Sigmoid colon (tissue), 7 donors: ENCODE results near the gene BCAS3. TPM values are rescaled to one million over a fixed set of nuclear protein-coding genes. Genes with fewer than 3 reads are reported as not detected.
A peak's percentile ranks its signal among the peaks of the same experiment; 100 is the strongest.

Source experiments
- DNase-seq: peaks from one replicate; pipeline ENCODE4 v3.0.0-alpha.2; 2019
- H3K27ac ChIP-seq, 4 donors: fragments of 200-600 bp; sonication (generic); one replicate each; pipeline ENCODE4 v1.5.1; 2016 to 2019; ENCODE audit warnings: mild to moderate bottlenecking in 1 of 4
- H3K27me3 ChIP-seq, 3 donors: fragments of 200-600 bp; sonication (generic); one replicate each; pipeline ENCODE4 v1.5.1; 2019; ENCODE audit warnings: mild to moderate bottlenecking in 1 of 3
- H3K36me3 ChIP-seq, 4 donors: fragments of 200-600 bp; sonication (generic); one replicate each; pipeline ENCODE4 v1.5.1; 2016 to 2019
- H3K4me1 ChIP-seq, 4 donors: fragments of 200-600 bp; sonication (generic); one replicate each; pipeline ENCODE4 v1.5.1; 2017 to 2019
- H3K4me3 ChIP-seq, 4 donors: fragments of 200-600 bp; sonication (generic); one replicate each; pipeline ENCODE4 v1.5.1; 2017 to 2019; ENCODE audit warnings: mild to moderate bottlenecking in 2 of 4, moderate library complexity in 1 of 4
- H3K9me3 ChIP-seq, 4 donors: fragments of 200-600 bp in 3 of 4; sonication (generic) in 3 of 4; one replicate each; pipeline versions ENCODE4 v1.5.1 to v1.6.1; 2013 to 2019
- EP300 ChIP-seq, 4 donors: sonication (generic); formaldehyde crosslinking; IDR thresholded peaks; one replicate each; pipeline ENCODE4 v1.6.1; 2017; ENCODE audit warnings: antibody characterized with exemption in 4 of 4
- POLR2A ChIP-seq, 2 donors: fragments of 450-650 bp; IDR thresholded peaks; one replicate each; pipeline ENCODE4 v1.6.1; 2016; ENCODE audit warnings: antibody characterized with exemption in 2 of 2, mild to moderate bottlenecking in 2 of 2, moderate library complexity in 2 of 2
- POLR2AphosphoS5 ChIP-seq, 4 donors: sonication (generic); formaldehyde crosslinking; IDR thresholded peaks; one replicate each; pipeline ENCODE4 v1.6.1; 2017; ENCODE audit warnings: antibody characterized with exemption in 4 of 4
- WGBS, 2 donors: extraction: QIAGEN DNeasy Blood & Tissue Kit; methylation state at CpG; one replicate each; pipeline ENCODE4 v1.1.7; 2013; 5-methylcytosine and 5-hydroxymethylcytosine counted together
- intact Hi-C: fragments of 100-400 bp; cut with DNase I; formaldehyde crosslinking; loops from one replicate; pipeline ENCODE4 v1.15.1; 2023
- polyA plus RNA-seq, 3 donors: library from polyadenylated mRNA; stranded (reverse); fragments of 200-250 nt; gene quantifications; one replicate each; pipeline ENCODE4 v1.2.3, GENCODE V29; 2013
- total RNA-seq, 4 donors: library from RNA; depleted of rRNA; stranded (reverse); fragments of >200 nt; gene quantifications; one replicate each; pipeline ENCODE4 v1.1.0, GENCODE V29; 2016
- TF ChIP-seq, protein P1 (sequence below), 4 experiments: fragments of 450-650 bp in 3 of 4; fragments of 200-600 bp in 1 of 4; IDR thresholded peaks; one replicate each; pipeline ENCODE4 v1.5.1; 2016 to 2019; ENCODE audit warnings: antibody characterized with exemption in 4 of 4, mild to moderate bottlenecking in 3 of 4, moderate library complexity in 2 of 4
- donor health status: healthy with polysubstance abuse.
- donor health status: Bipolar disorder and iron deficiency.
- donor health status: healthy.

Gene BCAS3
- total and polyA plus RNA-seq, 7 donors: 6.3 to 38.5 (median 28.5) TPM

DNA sequence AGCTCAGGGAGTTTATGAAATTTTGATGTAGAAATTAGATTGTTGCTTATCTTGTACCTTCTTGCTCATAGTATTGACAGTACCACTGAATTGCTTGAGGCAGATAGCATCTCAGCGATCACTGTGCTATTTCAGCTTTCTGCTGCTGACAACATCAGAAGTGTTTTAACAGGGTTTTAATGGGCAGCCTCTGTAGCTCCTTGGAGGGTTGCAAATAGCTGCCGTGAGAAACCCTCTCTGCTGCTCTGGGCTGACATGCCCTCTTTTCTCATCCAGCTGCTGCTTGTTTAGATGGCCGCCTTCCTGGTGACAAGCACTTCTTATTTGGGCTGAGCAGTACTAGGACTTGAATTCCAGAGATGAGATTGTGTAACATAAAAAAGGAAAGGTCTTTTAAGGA is 541.8 kb downstream of the BCAS3 start:
- WGBS, 2 donors: 85% methylated on average over 3 of the region's 3 CpGs
- H3K27ac ChIP-seq: peak overlapping the region in 1 of 4 donors; percentile 47

DNA sequence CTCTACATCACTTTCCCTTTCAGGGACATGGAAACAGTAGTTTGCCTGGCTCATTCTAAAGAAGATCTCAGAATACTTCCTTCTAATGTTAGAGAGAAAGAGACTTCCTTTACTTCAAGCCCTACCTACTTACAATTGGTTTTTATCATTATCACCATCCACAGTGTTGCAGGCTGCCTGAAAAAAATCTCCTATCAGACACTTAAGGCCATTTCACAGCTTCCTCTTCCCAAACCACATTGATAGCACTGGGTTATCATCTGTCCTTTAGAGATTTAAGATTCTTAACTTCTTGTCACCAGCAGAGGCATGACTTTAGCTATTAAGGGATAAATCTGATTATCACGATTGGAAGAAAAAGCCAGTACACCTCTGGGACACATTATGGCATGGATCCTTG is 543.5 kb downstream of the BCAS3 start:
- no peaks in the 10 kb centered on the region for H3K36me3 ChIP-seq
- no peak overlapping the region for H3K4me3 ChIP-seq
- no peaks in the 10 kb centered on the region for H3K27me3 ChIP-seq
- H3K4me1 ChIP-seq: no peaks in the 10 kb centered on the region
- intact Hi-C loops: no loop called here
- no peak for DNase-seq
- TF ChIP-seq, protein P1, sequence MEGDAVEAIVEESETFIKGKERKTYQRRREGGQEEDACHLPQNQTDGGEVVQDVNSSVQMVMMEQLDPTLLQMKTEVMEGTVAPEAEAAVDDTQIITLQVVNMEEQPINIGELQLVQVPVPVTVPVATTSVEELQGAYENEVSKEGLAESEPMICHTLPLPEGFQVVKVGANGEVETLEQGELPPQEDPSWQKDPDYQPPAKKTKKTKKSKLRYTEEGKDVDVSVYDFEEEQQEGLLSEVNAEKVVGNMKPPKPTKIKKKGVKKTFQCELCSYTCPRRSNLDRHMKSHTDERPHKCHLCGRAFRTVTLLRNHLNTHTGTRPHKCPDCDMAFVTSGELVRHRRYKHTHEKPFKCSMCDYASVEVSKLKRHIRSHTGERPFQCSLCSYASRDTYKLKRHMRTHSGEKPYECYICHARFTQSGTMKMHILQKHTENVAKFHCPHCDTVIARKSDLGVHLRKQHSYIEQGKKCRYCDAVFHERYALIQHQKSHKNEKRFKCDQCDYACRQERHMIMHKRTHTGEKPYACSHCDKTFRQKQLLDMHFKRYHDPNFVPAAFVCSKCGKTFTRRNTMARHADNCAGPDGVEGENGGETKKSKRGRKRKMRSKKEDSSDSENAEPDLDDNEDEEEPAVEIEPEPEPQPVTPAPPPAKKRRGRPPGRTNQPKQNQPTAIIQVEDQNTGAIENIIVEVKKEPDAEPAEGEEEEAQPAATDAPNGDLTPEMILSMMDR (IDR thresholded peaks at IDR 0.05): no peak
- TF ChIP-seq POLR2AphosphoS5 (IDR thresholded peaks at IDR 0.05) (no peak), EP300 (IDR thresholded peaks at IDR 0.05) (no peak), POLR2A (IDR thresholded peaks at IDR 0.05) (no peak)
- H3K9me3 ChIP-seq: no peaks in the 10 kb centered on the region
- WGBS, 2 donors: 70 to 85% methylated on average over 1 of the region's 1 CpG
- H3K27ac ChIP-seq: no peak overlapping the region

More for the DNA sequence above, 541.8 kb downstream of the BCAS3 start:
- no peaks in the 10 kb centered on the region for H3K4me1 ChIP-seq
- no peaks in the 10 kb centered on the region for H3K36me3 ChIP-seq
- no peak overlapping the region for H3K4me3 ChIP-seq
- no peaks in the 10 kb centered on the region for H3K9me3 ChIP-seq
- intact Hi-C loops: no loop called here
- H3K27me3 ChIP-seq: no peaks in the 10 kb centered on the region
- no peak for DNase-seq
- TF ChIP-seq POLR2A (IDR thresholded peaks at IDR 0.05): no peak
- no peak for TF ChIP-seq POLR2AphosphoS5 (IDR thresholded peaks at IDR 0.05)
- TF ChIP-seq, protein P1 (IDR thresholded peaks at IDR 0.05): no peak
- no peak for TF ChIP-seq EP300 (IDR thresholded peaks at IDR 0.05)

DNA sequence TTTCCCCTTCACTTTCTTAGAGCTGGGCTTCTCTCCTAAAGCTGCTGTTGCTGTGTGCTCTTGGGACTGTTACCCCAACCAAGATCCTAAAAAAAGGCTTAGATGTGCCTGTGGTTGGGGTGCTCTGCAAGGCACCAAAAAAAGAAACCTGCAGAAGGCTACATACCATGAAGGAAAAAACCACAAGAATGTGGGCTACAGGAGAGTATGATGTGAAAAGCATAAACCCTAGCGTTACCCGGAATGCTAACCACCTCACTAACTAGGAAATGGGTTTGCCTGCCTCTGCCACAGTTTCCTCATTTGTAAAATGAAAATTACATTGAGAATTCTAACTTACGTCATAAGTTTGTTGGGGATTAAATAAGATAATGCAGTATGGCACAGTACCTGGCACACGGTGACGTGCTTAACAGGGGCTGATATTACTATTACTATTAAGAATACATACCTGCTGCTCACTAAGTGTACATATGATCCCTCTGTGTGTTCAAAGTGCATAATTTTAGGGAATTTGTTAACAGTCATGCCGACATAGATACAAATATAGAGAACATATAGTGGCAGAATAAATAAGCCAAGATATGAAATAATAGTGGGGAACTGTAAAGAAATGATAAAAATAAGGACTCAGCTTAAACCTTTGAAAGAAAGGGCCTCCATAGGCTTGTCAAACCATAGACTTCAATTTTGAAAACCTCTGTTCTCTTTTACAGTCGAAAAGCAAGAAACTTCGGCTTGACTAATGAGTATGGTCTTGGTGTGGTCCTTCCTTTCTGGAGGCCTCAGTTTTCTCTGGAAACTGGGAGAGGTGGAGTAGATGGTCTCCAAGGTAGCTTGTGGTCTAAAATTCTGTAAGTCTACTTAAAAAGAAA is 544.2 kb downstream of the BCAS3 start:
- H3K4me1 ChIP-seq: no peaks in the 10 kb centered on the region
- no peak for DNase-seq
- intact Hi-C loops: no loop called here
- no peaks in the 10 kb centered on the region for H3K9me3 ChIP-seq
- no peak for TF ChIP-seq EP300 (IDR thresholded peaks at IDR 0.05)
- no peak for TF ChIP-seq POLR2A (IDR thresholded peaks at IDR 0.05)
- TF ChIP-seq POLR2AphosphoS5 (IDR thresholded peaks at IDR 0.05): no peak
- TF ChIP-seq, protein P1 (IDR thresholded peaks at IDR 0.05): no peak
- 72 to 89% methylated on average over 8 of the region's 8 CpGs for WGBS, 2 donors
- H3K27me3 ChIP-seq: no peaks in the 10 kb centered on the region
- no peak overlapping the region for H3K27ac ChIP-seq
- H3K36me3 ChIP-seq: no peaks in the 10 kb centered on the region
- no peak overlapping the region for H3K4me3 ChIP-seq

DNA sequence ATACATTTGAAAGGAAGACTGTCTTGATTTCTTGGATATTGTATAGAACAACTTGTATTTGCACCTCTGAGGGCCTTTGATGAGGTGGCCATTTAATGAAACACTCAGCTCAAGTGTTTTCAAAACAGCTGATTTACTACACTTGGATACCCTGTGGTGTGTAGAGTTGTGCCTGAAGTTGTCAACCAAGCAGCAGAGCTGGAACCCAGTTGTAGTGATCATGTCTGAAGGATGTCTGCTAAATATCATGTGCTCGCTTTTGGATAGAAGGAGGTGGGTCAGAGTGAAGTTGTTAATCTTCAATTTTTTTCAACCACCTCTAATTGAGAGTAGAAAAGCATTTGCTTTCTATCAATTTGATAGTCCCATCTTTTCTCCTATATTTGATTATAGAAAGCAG is 546.1 kb downstream of the BCAS3 start:
- no peaks in the 10 kb centered on the region for H3K4me1 ChIP-seq
- H3K4me3 ChIP-seq: no peak overlapping the region
- WGBS, 2 donors: 92 to 100% methylated on average over 1 of the region's 1 CpG
- no peaks in the 10 kb centered on the region for H3K9me3 ChIP-seq
- TF ChIP-seq EP300 (IDR thresholded peaks at IDR 0.05) (no peak), POLR2A (IDR thresholded peaks at IDR 0.05) (no peak), POLR2AphosphoS5 (IDR thresholded peaks at IDR 0.05) (no peak)
- TF ChIP-seq, protein P1 (IDR thresholded peaks at IDR 0.05): no peak
- no peaks in the 10 kb centered on the region for H3K27me3 ChIP-seq
- H3K27ac ChIP-seq: no peak overlapping the region
- no peak for DNase-seq
- intact Hi-C loops: no loop called here
- H3K36me3 ChIP-seq: no peaks in the 10 kb centered on the region
